ENCODE results near the gene TCHHL1.
A peak's percentile ranks its signal among the peaks of the same experiment; 100 is the strongest.
"Not testable (repeated sequence)": the region's sequence is repeated elsewhere in the genome, so short reads cannot be mapped to it uniquely, and the experiment has no call there.

Gene TCHHL1

DNA sequence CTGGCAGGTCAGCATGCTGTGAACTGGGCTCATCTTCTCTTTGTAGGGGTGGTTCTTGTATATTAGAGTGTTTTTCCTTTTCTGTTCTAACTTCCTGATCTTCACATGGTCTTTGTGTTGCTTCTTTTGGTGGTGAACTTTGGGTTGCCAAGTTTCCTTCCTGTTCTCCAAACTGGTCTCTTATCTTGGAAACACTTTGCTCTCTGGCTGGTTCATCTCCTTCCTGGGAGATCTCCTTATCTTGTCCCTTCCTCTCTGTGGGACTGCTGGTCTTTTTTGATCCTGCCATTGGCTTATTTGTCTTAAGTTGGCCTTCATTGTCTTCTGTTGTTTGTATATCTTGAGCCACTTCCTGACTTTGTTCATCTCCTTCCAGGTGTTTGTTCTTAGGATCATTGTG is 2.1 kb downstream of the TCHHL1 start:
- no peak for DNase-seq (ENCODE audit: low spot score)

DNA sequence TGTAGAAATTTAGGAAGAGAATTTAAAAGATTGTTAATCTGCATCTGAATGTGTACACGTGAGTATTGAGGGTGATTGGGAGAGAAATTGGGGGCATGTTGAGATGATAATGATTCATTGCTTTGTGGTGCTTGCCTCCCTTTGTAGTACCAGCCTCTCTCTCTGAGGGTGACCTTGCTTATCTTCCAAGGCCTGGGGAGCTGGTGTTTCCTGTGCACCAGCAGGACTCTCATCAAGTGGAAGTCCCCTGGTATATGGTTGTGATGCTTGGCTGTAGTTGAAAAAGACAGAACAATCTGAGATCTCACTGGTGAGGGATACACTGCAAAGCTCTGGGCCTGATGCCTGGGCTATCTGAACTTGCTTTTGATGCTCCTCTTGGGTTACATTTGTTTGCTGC is 4.0 kb downstream of the TCHHL1 start:
- DNase-seq (ENCODE audit: low spot score), result no peak

- not testable (repeated sequence) for DNase-seq (ENCODE audit: low spot score)
Observed at GRCh38 chr1:152081026-152081425, 7.8 kb downstream of the TCHHL1 start.

DNA sequence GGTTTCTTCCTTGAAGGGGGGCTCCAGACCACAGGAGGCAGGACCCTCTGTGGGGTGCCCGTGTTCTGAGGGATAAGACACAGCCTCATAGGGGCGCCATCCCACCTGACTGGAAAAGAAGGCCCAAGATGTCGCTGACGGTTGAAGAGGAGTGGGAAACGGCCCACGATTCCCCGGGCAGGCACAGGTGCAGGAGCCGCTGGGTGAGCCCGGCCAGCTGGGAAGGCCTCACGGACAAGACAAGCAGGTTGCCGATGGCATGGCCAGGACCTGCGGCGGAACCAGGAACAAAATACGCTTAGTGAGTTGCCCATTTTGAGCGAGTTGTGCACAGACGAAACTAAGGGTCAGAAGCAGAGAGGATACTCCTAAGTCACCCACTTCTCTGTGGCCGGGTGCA is 8.4 kb downstream of the TCHHL1 start:
- not testable (repeated sequence) for DNase-seq (ENCODE audit: low spot score)

- no peak for DNase-seq (ENCODE audit: low spot score)
Observed at GRCh38 chr1:152078831-152079441, 9.9 kb downstream of the TCHHL1 start.

DNA sequence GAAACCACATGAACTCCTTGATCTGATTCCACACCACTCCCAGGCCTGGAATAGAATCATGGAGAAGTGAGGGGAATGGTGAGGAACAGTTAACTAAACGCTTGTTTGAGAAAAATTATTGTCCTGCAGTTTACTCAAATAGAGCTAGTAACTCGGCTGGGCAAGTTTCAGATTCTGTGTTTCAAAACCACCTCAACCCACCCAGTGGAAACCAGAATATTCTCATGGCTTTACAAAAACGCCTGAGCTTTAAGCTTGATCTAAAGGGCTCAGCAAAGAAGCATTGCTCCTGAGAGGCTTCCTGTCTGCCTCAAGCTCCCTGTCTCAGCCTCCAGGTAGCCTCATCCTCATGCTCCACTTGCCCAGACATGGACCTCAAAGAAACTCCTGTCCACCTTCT is 16.6 kb downstream of the TCHHL1 start:
- no peak for DNase-seq (ENCODE audit: low spot score)

DNA sequence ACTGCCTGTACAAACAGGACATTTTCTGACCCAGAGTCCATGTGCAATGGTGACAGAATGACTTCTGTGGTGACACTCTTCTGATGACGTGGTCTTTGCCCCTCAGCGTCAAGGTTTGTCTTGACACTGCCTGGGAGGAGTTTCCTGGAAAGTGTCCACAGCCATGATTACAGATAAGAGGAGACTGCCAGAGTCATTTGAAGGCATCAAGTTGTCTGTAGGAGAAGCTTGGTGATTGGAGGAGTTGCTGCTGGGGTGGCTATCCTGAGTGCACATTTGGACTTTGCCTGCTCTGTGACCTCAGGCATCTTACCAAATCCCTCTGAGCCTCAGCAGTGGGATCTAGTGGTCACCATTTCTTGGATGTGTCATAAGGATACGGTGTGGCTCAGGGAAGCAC is 17.7 kb downstream of the TCHHL1 start:
- DNase-seq (ENCODE audit: low spot score), result no peak

- no peak for DNase-seq (ENCODE audit: low spot score)
Observed at GRCh38 chr1:152067929-152068328, 20.9 kb downstream of the TCHHL1 start.

GRCh38 chr1:152067150-152067549 is 21.7 kb downstream of the TCHHL1 start:
- DNase-seq (ENCODE audit: low spot score), result no peak

GRCh38 chr1:152061952-152062351 is 26.9 kb downstream of the TCHHL1 start:
- DNase-seq (ENCODE audit: low spot score), result no peak

DNA sequence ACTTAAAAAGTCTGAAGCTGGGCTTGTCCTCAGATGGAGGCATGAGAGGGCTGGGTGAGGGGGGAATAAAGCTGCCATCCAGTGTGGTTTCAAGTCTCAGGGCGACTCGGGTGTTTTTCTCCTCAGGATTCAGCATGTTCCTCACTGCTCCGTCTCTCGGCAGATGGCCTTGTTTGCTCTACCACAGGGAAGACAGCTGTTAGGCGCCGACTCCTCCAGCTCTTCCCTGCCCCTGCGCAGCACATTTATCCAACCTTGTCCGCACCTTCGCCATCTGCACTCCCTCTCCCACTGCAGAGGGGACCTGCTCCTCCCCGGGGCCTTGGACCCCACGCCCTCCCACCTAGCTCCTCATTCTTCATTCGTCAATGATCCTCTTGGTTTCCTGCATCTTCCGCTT is 35.5 kb downstream of the TCHHL1 start:
- DNase-seq (ENCODE audit: low spot score), result no peak

- peak; percentile 77 for DNase-seq (ENCODE audit: low spot score)
Observed at GRCh38 chr1:152052606-152053005, 36.3 kb downstream of the TCHHL1 start.

DNA sequence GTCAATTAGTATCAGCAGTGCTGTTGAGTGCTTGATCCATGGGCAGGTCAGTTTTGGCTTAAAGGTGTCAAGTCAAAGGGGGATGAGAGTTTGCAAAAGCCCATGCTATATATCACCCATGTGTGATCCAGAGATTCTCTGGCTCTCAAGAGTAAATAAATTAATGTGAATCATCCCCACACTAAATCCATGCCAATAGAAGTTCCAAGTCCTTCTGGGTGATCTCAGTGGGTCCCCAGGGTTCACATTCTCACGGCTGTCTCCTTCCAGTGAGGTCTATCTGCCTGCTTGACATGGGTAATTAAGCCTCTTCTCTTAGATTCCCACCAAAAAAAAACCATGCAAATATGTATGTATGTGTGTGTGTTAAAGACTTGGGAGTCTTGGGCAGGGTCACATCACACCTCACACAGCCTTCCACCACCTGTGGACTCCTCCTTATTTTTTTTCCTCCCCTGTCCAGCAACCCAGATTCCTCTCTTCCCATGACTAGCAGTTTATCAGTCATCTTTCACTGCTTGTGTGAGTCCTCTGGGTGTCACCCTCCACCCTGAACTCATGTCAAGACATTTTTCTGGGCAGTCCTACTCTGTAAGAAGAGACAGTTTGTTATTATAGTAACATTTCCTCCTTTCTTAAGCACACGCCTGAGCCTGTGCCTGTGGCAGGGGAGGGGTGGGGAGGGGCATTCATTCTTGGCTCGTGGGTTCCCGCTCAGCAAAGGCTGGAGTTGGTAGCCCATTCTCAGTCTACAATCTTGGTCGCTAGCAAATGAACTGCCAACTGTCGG is 37.8 kb downstream of the TCHHL1 start:
- DNase-seq (ENCODE audit: low spot score), result no peak

- no peak for DNase-seq (ENCODE audit: low spot score)
Observed at GRCh38 chr1:152049291-152050083, 39.4 kb downstream of the TCHHL1 start.

DNA sequence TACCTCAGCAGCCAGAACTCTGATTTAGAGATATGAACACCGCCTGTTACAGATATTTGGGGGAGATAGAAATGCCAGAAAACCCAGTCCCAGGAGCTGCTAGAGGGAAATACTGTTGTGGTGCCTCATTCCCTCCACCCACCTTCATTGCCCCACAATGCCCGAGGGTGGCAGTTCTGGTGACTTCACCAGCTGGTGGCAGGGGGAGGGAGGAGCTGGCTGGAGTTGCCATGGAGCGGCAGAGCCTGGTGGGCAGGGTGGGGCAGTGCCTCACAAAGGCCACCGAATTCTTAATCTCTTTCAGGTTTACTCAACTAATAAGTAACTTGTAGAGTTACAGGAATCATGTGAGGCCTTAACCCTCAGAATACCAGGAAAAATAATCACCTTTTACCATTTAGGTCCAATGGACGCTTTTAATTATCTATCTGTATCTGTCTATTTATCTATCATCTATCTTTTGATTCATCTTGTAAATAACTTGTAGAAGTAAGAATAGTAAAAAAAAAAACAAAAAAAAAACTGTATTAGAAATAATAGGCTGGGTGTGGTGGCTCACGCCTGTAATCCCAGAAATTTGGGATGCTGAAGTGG is 40.4 kb downstream of the TCHHL1 start:
- no peak for DNase-seq (ENCODE audit: low spot score)

- DNase-seq (ENCODE audit: low spot score), result peak; percentile 90
Observed at GRCh38 chr1:152047730-152048415, 41.0 kb downstream of the TCHHL1 start.

DNA sequence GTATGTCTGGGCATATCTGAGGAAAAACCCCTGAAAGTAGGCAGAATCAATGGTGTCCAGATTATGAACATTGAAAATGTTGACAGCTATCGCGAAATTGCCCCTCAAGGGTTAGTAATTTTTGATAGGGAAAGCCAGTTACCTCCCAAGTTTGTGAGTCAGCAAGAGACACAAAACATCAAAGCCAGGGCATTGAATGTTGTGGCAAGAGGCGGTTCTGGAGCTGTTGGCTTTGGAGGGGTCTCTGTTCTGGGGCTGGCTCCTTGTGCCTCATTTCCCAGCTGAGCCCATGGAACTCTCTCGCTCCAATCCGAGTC is 41.5 kb downstream of the TCHHL1 start:
- DNase-seq (ENCODE audit: low spot score), result no peak

GRCh38 chr1:152044386-152044785 is 44.5 kb downstream of the TCHHL1 start:
- no peak for DNase-seq (ENCODE audit: low spot score)

GRCh38 chr1:152043870-152044269 is 45.0 kb downstream of the TCHHL1 start:
- no peak for DNase-seq (ENCODE audit: low spot score)

DNA sequence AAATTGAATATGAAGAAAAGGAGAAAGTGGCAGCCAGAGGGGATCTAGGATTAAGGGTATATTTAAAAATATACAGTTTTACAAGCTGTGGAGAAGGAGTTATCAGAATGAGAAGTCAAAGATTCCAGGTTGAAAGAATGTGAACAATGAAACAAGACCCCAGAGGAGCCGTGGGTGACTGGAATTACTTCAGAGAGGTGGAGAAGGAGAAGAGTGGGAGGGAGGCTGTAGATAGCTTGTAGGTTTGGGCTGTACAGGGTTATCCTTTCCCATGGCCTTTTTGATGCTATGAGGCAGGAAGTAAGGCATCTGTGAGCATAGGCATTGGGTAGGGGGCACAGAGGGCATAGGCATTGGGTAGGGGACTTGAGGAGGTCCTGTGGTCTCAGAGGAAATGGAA is 46.8 kb downstream of the TCHHL1 start:
- no peak for DNase-seq (ENCODE audit: low spot score)

DNA sequence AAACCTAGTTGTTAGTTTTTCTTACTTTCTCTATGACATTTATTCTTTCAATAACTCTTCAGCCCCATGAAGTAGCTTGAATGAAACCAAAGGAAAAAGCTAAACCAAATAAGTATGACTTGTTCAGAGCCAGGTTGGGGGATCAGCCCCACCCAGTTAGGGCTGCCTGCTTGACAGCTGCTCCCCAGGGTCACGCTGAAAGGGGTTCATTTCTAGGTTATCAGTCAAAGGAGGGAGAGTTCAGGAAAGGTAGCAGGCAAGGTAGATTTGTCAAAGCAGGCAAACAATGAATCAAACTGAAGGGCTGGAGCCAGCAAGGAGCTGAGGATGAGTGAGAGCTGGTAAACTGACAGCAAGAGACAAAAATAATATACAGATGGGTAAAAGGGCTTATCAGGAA is 49.0 kb downstream of the TCHHL1 start:
- DNase-seq (ENCODE audit: low spot score), result no peak

DNA sequence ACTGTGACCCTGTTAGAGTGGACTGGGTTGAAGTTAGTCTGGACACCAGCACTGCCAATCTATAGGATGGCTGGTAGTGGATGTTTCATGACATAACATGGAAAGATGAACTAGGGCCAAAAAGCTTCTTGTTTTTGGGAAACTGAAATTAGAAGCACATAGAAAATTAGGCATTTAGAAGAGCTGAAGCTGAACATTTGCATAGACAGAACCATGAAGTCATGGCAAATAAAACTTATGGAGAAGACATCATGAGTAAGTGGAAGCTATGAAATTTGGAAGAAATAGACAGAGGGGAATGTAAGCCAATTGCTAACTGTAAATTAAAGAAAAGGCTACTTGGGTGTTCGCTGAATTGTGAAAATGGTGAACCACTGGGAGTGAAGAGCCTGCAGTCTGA is 49.4 kb downstream of the TCHHL1 start:
- DNase-seq (ENCODE audit: low spot score), result no peak

All from AG08396 (cell line).